LNCaP clone FGC (cell line): ENCODE data around the gene LDHAL6A.

Experiments
- DNase-seq: peaks from one replicate; pipeline ENCODE4 v3.0.0-alpha.2; 2011; ENCODE audit warnings: low read depth
- H3K4me3 ChIP-seq: 2 replicates; pipeline ENCODE4 v1.5.1; 2011; ENCODE audit warnings: mild to moderate bottlenecking, low read depth, low read length, control low read depth
- TF ChIP-seq, protein P1 (sequence below): IDR thresholded peaks from 2 replicates; pipeline ENCODE4 v1.5.1; 2012; ENCODE audit warnings: mild to moderate bottlenecking; ENCODE audit not compliant: control insufficient read depth, insufficient read depth; ENCODE audit errors: extremely low read depth

Gene LDHAL6A

DNA sequence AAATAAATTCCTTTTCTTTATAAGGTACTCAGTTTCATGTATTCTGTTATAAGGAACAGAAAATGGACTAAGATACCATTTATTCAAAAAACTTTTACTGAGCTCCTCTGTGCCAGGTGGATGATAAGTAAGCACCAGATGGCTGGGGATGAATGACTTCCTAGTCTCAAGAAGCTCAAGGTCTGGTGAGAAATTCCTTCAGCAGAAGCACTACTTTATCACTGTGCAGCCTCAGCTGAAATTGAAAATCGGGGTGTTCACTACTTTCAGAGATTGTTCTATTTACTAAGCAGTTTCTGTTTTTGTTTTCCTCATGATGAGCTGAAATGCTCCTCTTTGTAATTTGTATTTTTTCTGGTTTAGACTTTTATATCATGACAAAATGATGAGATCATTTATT, 7.8 kb downstream of the LDHAL6A start:
- TF ChIP-seq, protein P1, sequence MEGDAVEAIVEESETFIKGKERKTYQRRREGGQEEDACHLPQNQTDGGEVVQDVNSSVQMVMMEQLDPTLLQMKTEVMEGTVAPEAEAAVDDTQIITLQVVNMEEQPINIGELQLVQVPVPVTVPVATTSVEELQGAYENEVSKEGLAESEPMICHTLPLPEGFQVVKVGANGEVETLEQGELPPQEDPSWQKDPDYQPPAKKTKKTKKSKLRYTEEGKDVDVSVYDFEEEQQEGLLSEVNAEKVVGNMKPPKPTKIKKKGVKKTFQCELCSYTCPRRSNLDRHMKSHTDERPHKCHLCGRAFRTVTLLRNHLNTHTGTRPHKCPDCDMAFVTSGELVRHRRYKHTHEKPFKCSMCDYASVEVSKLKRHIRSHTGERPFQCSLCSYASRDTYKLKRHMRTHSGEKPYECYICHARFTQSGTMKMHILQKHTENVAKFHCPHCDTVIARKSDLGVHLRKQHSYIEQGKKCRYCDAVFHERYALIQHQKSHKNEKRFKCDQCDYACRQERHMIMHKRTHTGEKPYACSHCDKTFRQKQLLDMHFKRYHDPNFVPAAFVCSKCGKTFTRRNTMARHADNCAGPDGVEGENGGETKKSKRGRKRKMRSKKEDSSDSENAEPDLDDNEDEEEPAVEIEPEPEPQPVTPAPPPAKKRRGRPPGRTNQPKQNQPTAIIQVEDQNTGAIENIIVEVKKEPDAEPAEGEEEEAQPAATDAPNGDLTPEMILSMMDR, result no peak
- no peak overlapping the region for H3K4me3 ChIP-seq
- DNase-seq, result no peak

DNA sequence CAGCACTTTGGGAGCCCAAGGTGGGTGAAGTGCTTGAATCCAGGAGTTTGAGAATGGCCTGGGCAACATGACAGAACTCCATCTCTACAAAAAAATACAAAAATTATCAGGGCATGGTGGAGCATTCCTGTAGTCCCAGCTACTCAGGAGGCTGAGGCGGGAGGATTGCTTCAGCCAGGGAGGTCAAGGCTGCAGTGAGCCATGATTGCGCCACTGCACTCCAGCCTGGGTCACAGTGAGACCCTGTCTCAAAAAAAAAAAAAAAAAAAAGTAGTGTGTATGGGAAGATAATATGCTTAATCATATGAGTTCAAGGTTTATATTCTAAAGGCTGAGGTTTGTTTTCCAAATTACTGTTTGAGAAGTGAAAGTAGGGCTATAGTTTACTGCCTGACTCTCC, 10.7 kb downstream of the LDHAL6A start:
- no peak for DNase-seq
- TF ChIP-seq, protein P1, result no peak
- no peak overlapping the region for H3K4me3 ChIP-seq

DNA sequence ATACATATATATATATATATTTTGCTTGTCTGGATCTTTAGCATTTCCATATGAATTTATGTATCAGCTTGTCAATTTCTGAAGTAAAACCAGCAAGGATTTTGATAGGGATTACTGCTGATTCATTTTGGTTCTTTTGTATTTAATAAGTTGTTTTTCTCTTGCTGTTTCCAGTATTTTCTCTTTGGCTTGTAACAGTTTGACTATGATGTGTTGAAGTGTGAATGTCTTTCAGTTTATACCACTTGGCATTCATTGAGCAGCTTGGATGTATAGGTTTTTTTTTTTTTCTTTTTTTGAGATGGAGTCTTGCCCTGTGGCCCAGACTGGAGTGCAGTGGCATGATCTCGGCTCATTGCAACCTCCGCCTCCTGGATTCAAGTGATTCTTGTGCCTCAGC, 12.4 kb downstream of the LDHAL6A start:
- DNase-seq, result no peak
- TF ChIP-seq, protein P1, result no peak
- H3K4me3 ChIP-seq, result no peak overlapping the region

DNA sequence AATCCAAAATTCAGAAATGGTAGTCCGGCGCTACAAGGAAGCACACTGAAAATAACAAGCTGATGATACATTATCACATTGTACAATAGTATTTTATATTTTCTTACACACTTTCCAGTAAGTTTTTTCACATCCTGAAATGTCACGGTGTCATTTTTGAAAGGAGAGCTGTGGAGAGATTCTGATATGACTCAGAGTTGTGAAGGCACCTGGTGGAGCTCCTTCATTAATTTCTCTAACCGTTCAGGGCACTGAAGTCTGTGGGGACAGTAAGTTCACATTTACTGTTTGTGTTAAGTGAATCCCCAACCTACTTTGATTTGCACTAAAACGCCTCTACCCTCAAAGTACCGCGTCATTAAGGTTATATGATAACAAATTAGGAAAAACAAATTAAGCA, 13.3 kb downstream of the LDHAL6A start:
- no peak for DNase-seq
- H3K4me3 ChIP-seq, result no peak overlapping the region
- TF ChIP-seq, protein P1, result no peak

DNA sequence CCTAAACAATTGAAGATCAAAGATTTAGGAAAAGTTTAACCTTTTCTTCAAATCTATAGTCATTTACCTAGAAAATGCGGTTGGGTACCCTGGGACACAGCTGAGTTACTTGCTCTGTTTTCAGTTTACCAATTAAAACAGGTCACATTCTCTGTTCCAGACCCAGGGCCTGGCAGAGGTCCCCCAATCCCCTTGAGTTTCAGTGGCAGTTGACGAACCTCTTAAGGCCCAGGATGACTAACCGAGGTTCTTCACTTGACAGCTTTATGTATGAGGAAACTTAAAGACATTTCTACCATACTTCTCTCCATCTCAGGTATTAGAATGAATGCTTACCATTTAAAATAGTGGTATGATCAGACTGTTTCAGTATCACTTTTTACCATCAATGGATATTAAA, 16.3 kb downstream of the LDHAL6A start:
- no peak overlapping the region for H3K4me3 ChIP-seq
- DNase-seq, result no peak
- TF ChIP-seq, protein P1, result no peak

DNA sequence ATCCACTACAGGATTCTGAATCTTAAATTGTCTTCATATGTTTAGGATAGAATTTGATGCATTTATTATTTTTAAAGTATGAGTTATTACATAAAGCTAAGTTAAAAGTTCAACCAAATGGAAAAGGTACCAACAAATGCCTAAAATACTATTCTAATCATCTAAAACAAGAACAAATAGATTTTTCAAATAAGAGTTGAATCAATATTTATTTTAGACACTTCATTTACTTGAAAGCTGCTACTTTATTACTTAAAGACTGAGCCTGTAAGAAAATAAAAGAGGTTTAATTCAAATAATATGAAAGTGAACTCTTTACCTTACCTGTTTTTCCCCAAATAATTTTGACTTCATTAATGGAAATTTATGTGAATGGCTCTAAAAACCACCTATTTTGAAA, 16.9 kb downstream of the LDHAL6A start:
- TF ChIP-seq, protein P1, result no peak
- no peak for DNase-seq
- no peak overlapping the region for H3K4me3 ChIP-seq

DNA sequence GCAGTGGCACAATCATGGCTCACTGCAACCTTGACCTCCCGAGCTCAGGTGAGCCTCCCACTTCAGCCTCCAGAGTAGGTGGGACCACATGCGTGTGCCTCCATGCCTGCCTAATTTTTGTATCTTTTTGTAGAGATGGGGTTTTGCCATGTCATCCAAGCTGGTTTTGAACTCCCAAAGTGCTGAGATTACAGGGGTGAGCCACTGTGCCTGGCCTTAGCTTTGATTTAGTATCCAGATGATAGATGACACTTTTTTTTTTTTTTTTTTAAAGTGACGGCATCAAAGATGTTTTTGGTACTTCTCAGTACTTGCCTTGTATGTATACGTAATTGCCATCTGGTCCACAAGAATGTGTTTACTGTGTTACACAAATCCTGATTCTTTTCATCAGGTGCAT, 23.4 kb downstream of the LDHAL6A start:
- no peak for DNase-seq
- H3K4me3 ChIP-seq, result no peak overlapping the region
- TF ChIP-seq, protein P1, result no peak
